Stimulated activated CD8-positive, alpha-beta memory T cell treated with anti-CD3 and anti-CD28 coated beads, Interleukin-12 subunit alpha, Interleukin-12 subunit beta, amount 100 ng/mL, for 24 hours (primary cell): ENCODE data around the gene EQTN.
"Not testable (repeated sequence)": the region's sequence is repeated elsewhere in the genome, so short reads cannot be mapped to it uniquely, and the experiment has no call there.

Experiments
- DNase-seq: peaks from one replicate; pipeline ENCODE4 v3.0.0-alpha.2; 2020; ENCODE audit errors: extremely low read depth

Gene EQTN

GRCh38 chr9:27292659-27293405, 4.1 kb downstream of the EQTN start:
- no peak for DNase-seq

GRCh38 chr9:27291292-27291691, 5.7 kb downstream of the EQTN start:
- no peak for DNase-seq

GRCh38 chr9:27282269-27282668, 14.7 kb downstream of the EQTN start:
- no peak for DNase-seq

GRCh38 chr9:27280860-27281259, 16.1 kb downstream of the EQTN start:
- no peak for DNase-seq

- no peak for DNase-seq
These were observed 16.7 kb downstream of the EQTN start for GRCh38 chr9:27280249-27280648.

GRCh38 chr9:27279611-27280010, 17.3 kb downstream of the EQTN start:
- DNase-seq: no peak

GRCh38 chr9:27278374-27278773, 18.6 kb downstream of the EQTN start:
- no peak for DNase-seq

GRCh38 chr9:27276193-27277030, 20.5 kb downstream of the EQTN start:
- DNase-seq: no peak

GRCh38 chr9:27273186-27273585, 23.8 kb downstream of the EQTN start:
- DNase-seq: no peak

GRCh38 chr9:27272103-27272502, 24.8 kb downstream of the EQTN start:
- no peak for DNase-seq

GRCh38 chr9:27261517-27262211, 35.3 kb downstream of the EQTN start:
- no peak for DNase-seq

- DNase-seq: no peak
These were observed 36.0 kb downstream of the EQTN start for GRCh38 chr9:27260789-27261516.

- DNase-seq: no peak
These were observed 38.3 kb downstream of the EQTN start for GRCh38 chr9:27258662-27259061.

- no peak for DNase-seq
These were observed 48.2 kb downstream of the EQTN start for GRCh38 chr9:27248702-27249101.

- DNase-seq: no peak
These were observed 49.2 kb downstream of the EQTN start for GRCh38 chr9:27247756-27248155.

GRCh38 chr9:27239648-27240047, 57.3 kb downstream of the EQTN start:
- DNase-seq: not testable (repeated sequence)
